ENCODE data around the gene TOP3A.

- no peak for TF ChIP-seq CTCF (IDR thresholded peaks at IDR 0.05)
- no peak for TF ChIP-seq EP300 (IDR thresholded peaks at IDR 0.05)
- no peak for TF ChIP-seq POLR2A (IDR thresholded peaks at IDR 0.05)
- no peak for TF ChIP-seq POLR2AphosphoS5 (IDR thresholded peaks at IDR 0.05)
Measured at GRCh38 chr17:18248811-18249210, 66.0 kb downstream of the TOP3A start.
